AG04449 (cell line): ENCODE results near the gene TARS3.
A peak's percentile ranks its signal among the peaks of the same experiment; 100 is the strongest.

Source experiments
- CTCF ChIA-PET: fragments of 350-600 bp; formaldehyde crosslinking; extraction: SDS; loops from one replicate; lab custom pipeline; 2021; ENCODE audit warnings: antibody characterized with exemption; lab: Yijun Ruan, JAX
- POLR2A ChIA-PET: fragments of 400-600, 350-600 bp; formaldehyde crosslinking; extraction: SDS; loops from one replicate; lab custom pipeline; 2020; ENCODE audit warnings: antibody characterized with exemption, inconsistent platforms; lab: Yijun Ruan, JAX
- DNase-seq: peaks from one replicate; pipeline ENCODE4 v3.0.0-alpha.2; 2010; ENCODE audit warnings: low read depth, low spot score
- H3K4me3 ChIP-seq: 2 replicates; pipeline ENCODE4 v1.5.1; 2011; ENCODE audit warnings: low read depth, mild to moderate bottlenecking, control low read depth, low read length
- TF ChIP-seq, protein P1 (sequence below): IDR thresholded peaks from one replicate; pipeline ENCODE4 v1.5.1; 2011; ENCODE audit warnings: mild to moderate bottlenecking, moderate library complexity, low read length, control low read depth, inconsistent platforms; ENCODE audit not compliant: insufficient read depth; ENCODE audit errors: missing control alignments

Gene TARS3

DNA sequence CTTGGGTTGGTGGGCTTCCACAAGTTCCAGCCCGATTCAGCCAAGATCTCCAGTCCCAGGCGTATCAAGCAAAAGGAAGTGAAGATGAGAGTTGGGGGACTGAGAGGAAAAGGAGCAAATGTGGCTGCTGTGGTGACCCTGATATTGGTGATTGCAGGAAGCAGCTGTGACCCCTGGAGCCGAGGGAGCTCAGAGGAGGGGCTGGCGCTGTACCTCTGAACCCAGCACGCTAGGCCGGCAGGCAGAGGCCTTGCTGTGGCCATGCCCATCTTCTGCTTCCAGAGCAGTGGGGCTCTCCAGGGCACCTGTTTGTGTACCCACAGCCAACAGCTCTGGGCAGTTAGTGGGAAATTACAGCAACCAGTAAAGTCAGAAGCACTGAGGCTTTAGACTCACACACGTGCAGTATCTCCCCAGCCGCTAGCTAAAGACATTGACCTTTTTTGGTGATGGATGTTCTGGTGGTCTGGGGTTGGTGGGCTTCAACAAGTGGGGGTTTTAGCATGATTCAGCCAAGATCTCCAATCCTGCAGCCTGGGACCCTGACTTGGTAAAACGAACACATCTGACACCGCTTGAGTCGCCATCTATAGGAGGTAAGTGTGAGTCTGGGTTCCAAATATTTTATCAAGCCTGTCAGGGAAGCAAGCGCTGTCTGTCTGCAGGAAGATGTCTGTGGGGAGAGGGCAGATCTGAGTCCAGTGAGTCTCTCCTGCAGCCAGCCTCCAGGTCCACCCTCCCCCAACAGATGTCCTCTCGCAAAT, 105.2 kb downstream of the TARS3 start:
- H3K4me3 ChIP-seq, result no peak overlapping the region
- TF ChIP-seq, protein P1, sequence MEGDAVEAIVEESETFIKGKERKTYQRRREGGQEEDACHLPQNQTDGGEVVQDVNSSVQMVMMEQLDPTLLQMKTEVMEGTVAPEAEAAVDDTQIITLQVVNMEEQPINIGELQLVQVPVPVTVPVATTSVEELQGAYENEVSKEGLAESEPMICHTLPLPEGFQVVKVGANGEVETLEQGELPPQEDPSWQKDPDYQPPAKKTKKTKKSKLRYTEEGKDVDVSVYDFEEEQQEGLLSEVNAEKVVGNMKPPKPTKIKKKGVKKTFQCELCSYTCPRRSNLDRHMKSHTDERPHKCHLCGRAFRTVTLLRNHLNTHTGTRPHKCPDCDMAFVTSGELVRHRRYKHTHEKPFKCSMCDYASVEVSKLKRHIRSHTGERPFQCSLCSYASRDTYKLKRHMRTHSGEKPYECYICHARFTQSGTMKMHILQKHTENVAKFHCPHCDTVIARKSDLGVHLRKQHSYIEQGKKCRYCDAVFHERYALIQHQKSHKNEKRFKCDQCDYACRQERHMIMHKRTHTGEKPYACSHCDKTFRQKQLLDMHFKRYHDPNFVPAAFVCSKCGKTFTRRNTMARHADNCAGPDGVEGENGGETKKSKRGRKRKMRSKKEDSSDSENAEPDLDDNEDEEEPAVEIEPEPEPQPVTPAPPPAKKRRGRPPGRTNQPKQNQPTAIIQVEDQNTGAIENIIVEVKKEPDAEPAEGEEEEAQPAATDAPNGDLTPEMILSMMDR, result no peak
- POLR2A ChIA-PET, result no interaction called here
- CTCF ChIA-PET, result interaction anchor here (1.3 to 2.4 kb wide), 2 partner anchors 22 to 179 kb away, joined by 3 to 12 read pairs; no protein-coding TSS in a partner anchor
- DNase-seq, result no peak

DNA sequence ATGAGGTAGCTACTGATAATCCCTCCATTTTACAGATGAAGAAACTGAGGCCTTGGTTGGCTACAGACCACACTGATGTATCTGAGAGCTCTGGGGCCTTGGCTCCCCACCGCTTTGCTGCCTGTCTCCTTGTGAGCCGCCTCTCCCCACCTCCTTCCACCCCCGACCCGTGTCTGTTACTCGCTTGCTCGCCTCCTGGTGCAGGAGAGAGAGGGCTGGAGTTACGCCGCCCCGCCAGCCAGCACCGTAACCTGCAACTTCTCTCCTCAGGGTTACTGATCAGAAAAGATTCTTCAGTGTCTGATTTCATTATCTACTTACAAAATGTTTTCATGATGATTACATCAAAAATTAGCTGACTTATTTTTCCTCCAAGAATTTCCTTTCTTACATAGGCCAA, 106.2 kb downstream of the TARS3 start:
- no peak overlapping the region for H3K4me3 ChIP-seq
- TF ChIP-seq, protein P1, result no peak
- DNase-seq, result no peak
- ChIA-PET CTCF (interaction anchor here (1.3 to 2.4 kb wide), 2 partner anchors 23 to 178 kb away, joined by 3 to 12 read pairs; no protein-coding TSS in a partner anchor), POLR2A (no interaction called here)

DNA sequence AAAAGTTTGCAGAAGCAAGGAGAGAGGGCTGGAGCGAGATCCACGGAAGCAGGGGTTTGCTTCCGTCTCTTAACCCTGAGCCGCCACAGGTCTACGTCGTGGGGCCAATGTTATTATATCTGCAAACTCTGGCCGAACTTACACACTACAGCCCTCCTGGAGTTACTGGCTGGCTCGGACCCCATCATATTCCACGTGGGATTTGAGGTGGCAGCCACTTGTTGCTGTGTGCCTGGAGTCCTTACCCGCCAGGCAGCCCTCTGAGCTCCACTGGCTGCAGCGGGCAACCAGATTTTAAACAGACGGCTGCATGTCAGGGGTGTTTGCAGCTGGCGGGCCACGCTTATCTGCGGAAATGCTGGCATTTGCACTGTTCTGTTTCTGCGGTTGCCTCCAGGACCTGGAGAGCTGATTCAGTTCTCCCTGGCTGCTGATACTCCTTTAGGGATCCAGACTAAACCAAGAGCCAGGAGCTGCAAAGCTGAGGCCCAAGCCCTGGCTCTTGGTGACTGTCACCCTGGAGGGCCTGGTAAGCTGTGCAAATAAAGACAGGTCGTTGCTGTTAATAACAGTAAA, 106.8 kb downstream of the TARS3 start:
- POLR2A ChIA-PET, result no interaction called here
- DNase-seq, result no peak
- no peak overlapping the region for H3K4me3 ChIP-seq
- TF ChIP-seq, protein P1, result no peak
- CTCF ChIA-PET, result interaction anchor here (1.0 to 2.4 kb wide), 3 partner anchors 24 to 178 kb away, joined by 3 to 12 read pairs (median 3); no protein-coding TSS in a partner anchor

GRCh38 chr15:101615986-101616848, 108.1 kb downstream of the TARS3 start:
- H3K4me3 ChIP-seq, result peak overlapping the region; percentile 25; the same call in 1 of the 2 replicates
- CTCF ChIA-PET, result interaction anchor here (0.9 to 1.5 kb wide), 4 partner anchors 25 to 318 kb away, joined by 3 to 15 read pairs (median 3); no protein-coding TSS in a partner anchor
- TF ChIP-seq, protein P1, result no peak
- POLR2A ChIA-PET, result interaction anchor here (0.7 kb wide), 1 partner anchor 115 kb away, joined by 3 read pairs; no protein-coding TSS in a partner anchor
- no peak for DNase-seq

- TF ChIP-seq, protein P1, result no peak
- CTCF ChIA-PET, result interaction anchor here (1.0 to 1.5 kb wide), 3 partner anchors 25 to 36 kb away, joined by 3 to 15 read pairs (median 3); no protein-coding TSS in a partner anchor
- no peak overlapping the region for H3K4me3 ChIP-seq
- POLR2A ChIA-PET, result interaction anchor here (0.7 kb wide), 1 partner anchor 116 kb away, joined by 3 read pairs; no protein-coding TSS in a partner anchor
- DNase-seq, result no peak
Observed at GRCh38 chr15:101615414-101615985, 108.8 kb downstream of the TARS3 start.
